WI38 (cell line): ENCODE data around the gene RGR.

ENCODE experiments used
- H3K4me3 ChIP-seq: 2 replicates; pipeline ENCODE4 v1.5.1; 2011; ENCODE audit warnings: low read depth, mild to moderate bottlenecking, control low read depth, low read length
- TF ChIP-seq, protein P1 (sequence below): IDR thresholded peaks from 2 replicates; pipeline ENCODE4 v1.5.1; 2012; ENCODE audit warnings: low read depth, mild to moderate bottlenecking, control low read depth, low read length

The RGR gene, protein sequence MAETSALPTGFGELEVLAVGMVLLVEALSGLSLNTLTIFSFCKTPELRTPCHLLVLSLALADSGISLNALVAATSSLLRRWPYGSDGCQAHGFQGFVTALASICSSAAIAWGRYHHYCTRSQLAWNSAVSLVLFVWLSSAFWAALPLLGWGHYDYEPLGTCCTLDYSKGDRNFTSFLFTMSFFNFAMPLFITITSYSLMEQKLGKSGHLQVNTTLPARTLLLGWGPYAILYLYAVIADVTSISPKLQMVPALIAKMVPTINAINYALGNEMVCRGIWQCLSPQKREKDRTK

GRCh38 chr10:84244651-84245270 lies at the start of gene RGR:
Gene RGR, plus strand, starts transcription at chr10:84245053. Its CDS starts 38 bp downstream, at chr10:84245091.
- TF ChIP-seq, protein P1, sequence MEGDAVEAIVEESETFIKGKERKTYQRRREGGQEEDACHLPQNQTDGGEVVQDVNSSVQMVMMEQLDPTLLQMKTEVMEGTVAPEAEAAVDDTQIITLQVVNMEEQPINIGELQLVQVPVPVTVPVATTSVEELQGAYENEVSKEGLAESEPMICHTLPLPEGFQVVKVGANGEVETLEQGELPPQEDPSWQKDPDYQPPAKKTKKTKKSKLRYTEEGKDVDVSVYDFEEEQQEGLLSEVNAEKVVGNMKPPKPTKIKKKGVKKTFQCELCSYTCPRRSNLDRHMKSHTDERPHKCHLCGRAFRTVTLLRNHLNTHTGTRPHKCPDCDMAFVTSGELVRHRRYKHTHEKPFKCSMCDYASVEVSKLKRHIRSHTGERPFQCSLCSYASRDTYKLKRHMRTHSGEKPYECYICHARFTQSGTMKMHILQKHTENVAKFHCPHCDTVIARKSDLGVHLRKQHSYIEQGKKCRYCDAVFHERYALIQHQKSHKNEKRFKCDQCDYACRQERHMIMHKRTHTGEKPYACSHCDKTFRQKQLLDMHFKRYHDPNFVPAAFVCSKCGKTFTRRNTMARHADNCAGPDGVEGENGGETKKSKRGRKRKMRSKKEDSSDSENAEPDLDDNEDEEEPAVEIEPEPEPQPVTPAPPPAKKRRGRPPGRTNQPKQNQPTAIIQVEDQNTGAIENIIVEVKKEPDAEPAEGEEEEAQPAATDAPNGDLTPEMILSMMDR, result no peak
- no peak within 1 kb of the TSS for H3K4me3 ChIP-seq

GRCh38 chr10:84196083-84196482 lies 48.8 kb upstream of the RGR start:
- H3K4me3 ChIP-seq, result no peak overlapping the region
- TF ChIP-seq, protein P1, result no peak

DNA sequence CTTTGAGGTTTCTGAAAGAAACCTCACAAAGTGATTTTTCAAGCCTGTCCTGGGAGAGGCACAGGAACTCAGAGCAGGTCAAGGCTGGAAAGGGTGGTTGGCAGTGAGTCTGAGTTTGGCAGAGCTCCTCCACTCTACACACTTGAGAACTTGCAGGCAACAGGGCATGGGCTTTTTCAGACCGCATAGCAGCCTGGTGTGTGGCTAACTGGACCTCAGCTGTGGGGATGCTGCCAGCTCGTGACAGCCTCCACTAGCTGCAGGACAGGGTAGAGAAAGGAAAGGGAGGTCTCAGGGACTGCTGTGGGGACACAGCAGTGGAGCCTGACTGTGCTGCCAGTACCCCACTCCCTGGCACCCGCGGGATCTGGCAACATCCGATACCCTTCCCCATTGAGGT lies 47.9 kb upstream of the RGR start:
- TF ChIP-seq, protein P1, result no peak
- H3K4me3 ChIP-seq, result no peak overlapping the region

DNA sequence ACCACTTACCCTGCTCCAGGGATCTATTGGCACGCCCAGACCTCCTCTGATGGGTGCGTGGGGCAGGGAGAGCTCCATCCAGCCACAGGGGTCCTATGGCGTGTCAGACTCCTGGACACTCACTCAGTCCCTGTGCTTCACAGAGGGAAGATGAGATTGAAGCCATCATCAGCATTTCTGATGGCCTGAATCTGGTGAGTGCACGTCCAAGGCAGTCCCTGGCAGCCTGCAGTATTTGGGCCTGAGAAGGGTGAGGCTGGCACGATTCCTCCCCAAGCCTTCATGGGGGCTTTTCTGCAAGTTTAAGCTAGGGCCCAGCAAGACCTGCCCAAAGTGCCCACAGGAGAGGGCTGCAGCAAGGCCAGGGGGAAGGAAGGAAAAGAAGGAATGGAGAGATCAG lies 47.2 kb upstream of the RGR start:
- no peak overlapping the region for H3K4me3 ChIP-seq
- TF ChIP-seq, protein P1, result no peak

GRCh38 chr10:84198206-84198915 lies 46.5 kb upstream of the RGR start:
- H3K4me3 ChIP-seq, result no peak overlapping the region
- TF ChIP-seq, protein P1, result no peak

- TF ChIP-seq, protein P1, result no peak
- no peak overlapping the region for H3K4me3 ChIP-seq
These were observed 44.2 kb upstream of the RGR start for GRCh38 chr10:84200537-84201243.
